Astrocyte (in vitro differentiated cells and primary cell): ENCODE measurements around the gene OR10Z1.

Source experiments
- CTCF ChIP-seq: IDR thresholded peaks from 2 replicates; pipeline ENCODE4 v1.5.1; 2011; ENCODE audit warnings: low read depth, mild to moderate bottlenecking, inconsistent platforms, low read length, moderate library complexity; ENCODE audit not compliant: insufficient read depth
- EZH2 ChIP-seq: IDR thresholded peaks from 2 replicates; pipeline ENCODE4 v1.6.1; 2012; ENCODE audit warnings: mild to moderate bottlenecking, low read length, inconsistent platforms; ENCODE audit not compliant: insufficient read depth

GRCh38 chr1:158586942-158587341, 18.1 kb upstream of the OR10Z1 start:
- TF ChIP-seq CTCF (no peak), EZH2 (no peak)
